ENCODE data around the gene CEACAM19.
"Not testable (repeated sequence)": the region's sequence is repeated elsewhere in the genome, so short reads cannot be mapped to it uniquely, and the experiment has no call there.

DNA sequence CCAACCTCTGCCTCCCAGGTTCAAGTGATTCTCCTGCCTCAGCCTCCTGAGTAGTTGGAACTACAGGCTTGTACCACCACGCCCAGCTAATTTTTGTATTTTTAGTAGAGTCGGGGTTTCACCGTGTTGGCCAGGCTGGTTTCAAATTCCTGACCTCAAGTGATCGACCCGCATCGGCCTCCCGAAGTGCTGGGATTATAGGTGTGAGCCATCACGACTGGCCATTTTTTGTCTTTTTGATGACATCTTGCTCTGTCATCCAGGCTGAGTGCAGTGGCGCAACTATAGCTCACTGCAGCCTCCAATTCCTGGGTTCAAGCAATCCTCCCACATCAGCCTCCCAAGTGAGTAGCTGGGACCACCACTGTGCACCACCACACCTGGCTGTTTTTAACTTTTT is 49.1 kb downstream of the CEACAM19 start:
- not testable (repeated sequence) for TF ChIP-seq CTCF, POLR2AphosphoS5 (IDR thresholded peaks at IDR 0.05)

Measured in suprapubic skin (tissue), 3 donors.